K562 (cell line): Measurements from ENCODE around the gene GHR.

Experiments
- ARNT ChIP-seq, 2 experiments: fragments of 450-650 bp; IDR thresholded peaks; 2 replicates each; pipeline ENCODE4 v1.6.1; 2016; ENCODE audit warnings: mild to moderate bottlenecking in 1 of 2
- ATF2 ChIP-seq: sonication (generic); formaldehyde crosslinking; IDR thresholded peaks from 2 replicates; pipeline ENCODE4 v1.8.1; 2022; ENCODE audit warnings: missing genetic modification reagents
- CHD7 ChIP-seq: fragments of 200-600 bp; sonication (generic); IDR thresholded peaks from one replicate; pipeline ENCODE4 v1.6.1; 2012; ENCODE audit warnings: mild to moderate bottlenecking, low read depth, low read length, inconsistent platforms
- CTCF ChIP-seq, 3 experiments: IDR thresholded peaks in 2 of 3; conservative IDR thresholded peaks in 1 of 3; 2 replicates each; pipeline ENCODE4 v1.5.1; 2011 to 2012; ENCODE audit warnings: low read length in 3 of 3, mild to moderate bottlenecking in 3 of 3, control low read depth in 2 of 3, improper control_type of control experiment in 1 of 3, inconsistent platforms in 1 of 3, low read depth in 1 of 3, mixed read lengths in 1 of 3, moderate library complexity in 1 of 3; ENCODE audit not compliant: insufficient read depth in 2 of 3
- ELK1 ChIP-seq: sonication (generic); formaldehyde crosslinking; IDR thresholded peaks from 2 replicates; pipeline ENCODE4 v1.8.1; 2022; ENCODE audit warnings: missing genetic modification reagents
- ERF ChIP-seq: fragments of 450-650 bp; formaldehyde crosslinking; IDR thresholded peaks from 2 replicates; pipeline ENCODE4 v1.4.0; 2020; ENCODE audit warnings: mild to moderate bottlenecking, mixed read lengths
- ESRRA ChIP-seq: fragments of 450-650 bp; IDR thresholded peaks from 2 replicates; pipeline ENCODE4 v1.6.1; 2014; ENCODE audit warnings: low read depth, mild to moderate bottlenecking, moderate library complexity, borderline replicate concordance
- JUNB ChIP-seq: fragments of 450-650 bp; formaldehyde crosslinking; conservative IDR thresholded peaks from 2 replicates; pipeline ENCODE4 v1.4.0; 2020; ENCODE audit warnings: mild to moderate bottlenecking
- SIRT6 ChIP-seq: IDR thresholded peaks from one replicate; pipeline ENCODE4 v1.6.1; 2012; ENCODE audit warnings: low read depth, mild to moderate bottlenecking, control low read depth, inconsistent platforms, low read length, moderate library complexity
- SMARCC2 ChIP-seq: fragments of 450-650 bp; IDR thresholded peaks from 2 replicates; pipeline ENCODE4 v1.6.1; 2017; ENCODE audit warnings: antibody characterized with exemption, moderate library complexity, mild to moderate bottlenecking, low read depth
- SRSF1 ChIP-seq: fragments of 200-400 bp; formaldehyde crosslinking; IDR thresholded peaks from 2 replicates; pipeline ENCODE4 v1.6.1; 2017; ENCODE audit warnings: mild to moderate bottlenecking, low read depth, low read length, moderate library complexity
- TARDBP ChIP-seq: fragments of 450-650 bp; IDR thresholded peaks from 2 replicates; pipeline ENCODE4 v1.6.1; 2016
- TBP ChIP-seq: optimal IDR thresholded peaks from 2 replicates; pipeline ENCODE3; 2011; ENCODE audit warnings: low read depth, low read length, improper control_type of control experiment
- TOE1 ChIP-seq, 2 experiments: fragments of 450-650 bp in 1 of 2; sonication (generic) in 1 of 2; formaldehyde crosslinking in 1 of 2; IDR thresholded peaks; 2 replicates each; pipeline versions ENCODE4 v1.7.1 to v1.8.0; 2016 to 2022; ENCODE audit warnings: borderline replicate concordance in 2 of 2, mild to moderate bottlenecking in 2 of 2, antibody characterized with exemption in 1 of 2, inconsistent platforms in 1 of 2, low read depth in 1 of 2, missing genetic modification reagents in 1 of 2, moderate library complexity in 1 of 2

- TF ChIP-seq SRSF1 (no peak), ARNT (IDR thresholded peaks at IDR 0.05) (no peak), ERF (CRISPR knock-in tag) (no peak), ATF2 (no peak), TBP (no peak), ELK1 (CRISPR knock-in tag) (no peak), SMARCC2 (no peak), TOE1 (IDR thresholded peaks at IDR 0.05; ENCODE audit: borderline replicate concordance) (no peak), TOE1 (CRISPR knock-in tag; IDR thresholded peaks at IDR 0.05; ENCODE audit: borderline replicate concordance, low read depth) (no peak), CHD7 (no peak), ESRRA (no peak), TARDBP (no peak), JUNB (CRISPR knock-in tag) (no peak), SIRT6 (no peak), CTCF (IDR thresholded peaks at IDR 0.05 in 2 of 3, conservative IDR thresholded peaks at IDR 0.05 in 1 of 3; ENCODE audit: insufficient read depth in 2 of 3, low read depth in 1 of 3, low read length in 3 of 3) (no peak)
These were observed 120.5 kb downstream of the GHR start for GRCh38 chr5:42543774-42544173.
